ENCODE results near the gene WWOX.

Gene WWOX

GRCh38 chr16:79061181-79061580, 961.7 kb downstream of the WWOX start:
- no peak for DNase-seq (ENCODE audit: low read depth, low spot score)

GRCh38 chr16:79062336-79062735, 962.9 kb downstream of the WWOX start:
- DNase-seq (ENCODE audit: low read depth, low spot score): no peak

- DNase-seq (ENCODE audit: low read depth, low spot score): no peak
Observed at GRCh38 chr16:79062821-79063220, 963.4 kb downstream of the WWOX start.

- no peak for DNase-seq (ENCODE audit: low read depth, low spot score)
Observed at GRCh38 chr16:79064256-79064972, 965.0 kb downstream of the WWOX start.

- no peak for DNase-seq (ENCODE audit: low read depth, low spot score)
Observed at GRCh38 chr16:79066561-79066960, 967.1 kb downstream of the WWOX start.

- DNase-seq (ENCODE audit: low read depth, low spot score): no peak
Observed at GRCh38 chr16:79067600-79067999, 968.1 kb downstream of the WWOX start.

GRCh38 chr16:79069121-79069520, 969.7 kb downstream of the WWOX start:
- DNase-seq (ENCODE audit: low read depth, low spot score): no peak

- DNase-seq (ENCODE audit: low read depth, low spot score): no peak
Observed at GRCh38 chr16:79069633-79070032, 970.2 kb downstream of the WWOX start.

- DNase-seq (ENCODE audit: low read depth, low spot score): no peak
Observed at GRCh38 chr16:79071424-79071823, 972.0 kb downstream of the WWOX start.

GRCh38 chr16:79072517-79072916, 973.1 kb downstream of the WWOX start:
- no peak for DNase-seq (ENCODE audit: low read depth, low spot score)

GRCh38 chr16:79073566-79073965, 974.1 kb downstream of the WWOX start:
- no peak for DNase-seq (ENCODE audit: low read depth, low spot score)

- DNase-seq (ENCODE audit: low read depth, low spot score): no peak
Observed at GRCh38 chr16:79074541-79074940, 975.1 kb downstream of the WWOX start.

- no peak for DNase-seq (ENCODE audit: low read depth, low spot score)
Observed at GRCh38 chr16:79074951-79075350, 975.5 kb downstream of the WWOX start.

- DNase-seq (ENCODE audit: low read depth, low spot score): no peak
Observed at GRCh38 chr16:79076047-79076767, 976.8 kb downstream of the WWOX start.

- DNase-seq (ENCODE audit: low read depth, low spot score): no peak
Observed at GRCh38 chr16:79077346-79077745, 977.9 kb downstream of the WWOX start.

- no peak for DNase-seq (ENCODE audit: low read depth, low spot score)
Observed at GRCh38 chr16:79079656-79080420, 980.4 kb downstream of the WWOX start.

- no peak for DNase-seq (ENCODE audit: low read depth, low spot score)
Observed at GRCh38 chr16:79081297-79082066, 982.0 kb downstream of the WWOX start.

GRCh38 chr16:79082970-79083369, 983.5 kb downstream of the WWOX start:
- DNase-seq (ENCODE audit: low read depth, low spot score): no peak

- DNase-seq (ENCODE audit: low read depth, low spot score): no peak
Observed at GRCh38 chr16:79083508-79084299, 984.2 kb downstream of the WWOX start.

- DNase-seq (ENCODE audit: low read depth, low spot score): no peak
Observed at GRCh38 chr16:79088971-79089370, 989.5 kb downstream of the WWOX start.

GRCh38 chr16:79089735-79090284, 990.4 kb downstream of the WWOX start:
- DNase-seq (ENCODE audit: low read depth, low spot score): no peak

All from brain pericyte (primary cell).